GM19099 (cell line): Measurements from ENCODE around the gene S100Z.

Experiments used
- POLR2A ChIP-seq: IDR thresholded peaks from 3 replicates; pipeline ENCODE4 v1.6.1; 2011; ENCODE audit warnings: low read depth; ENCODE audit not compliant: insufficient read length; ENCODE audit errors: extremely low read depth

Gene S100Z

GRCh38 chr5:76855961-76856360 lies 6.1 kb downstream of the S100Z start:
- no peak for TF ChIP-seq POLR2A

DNA sequence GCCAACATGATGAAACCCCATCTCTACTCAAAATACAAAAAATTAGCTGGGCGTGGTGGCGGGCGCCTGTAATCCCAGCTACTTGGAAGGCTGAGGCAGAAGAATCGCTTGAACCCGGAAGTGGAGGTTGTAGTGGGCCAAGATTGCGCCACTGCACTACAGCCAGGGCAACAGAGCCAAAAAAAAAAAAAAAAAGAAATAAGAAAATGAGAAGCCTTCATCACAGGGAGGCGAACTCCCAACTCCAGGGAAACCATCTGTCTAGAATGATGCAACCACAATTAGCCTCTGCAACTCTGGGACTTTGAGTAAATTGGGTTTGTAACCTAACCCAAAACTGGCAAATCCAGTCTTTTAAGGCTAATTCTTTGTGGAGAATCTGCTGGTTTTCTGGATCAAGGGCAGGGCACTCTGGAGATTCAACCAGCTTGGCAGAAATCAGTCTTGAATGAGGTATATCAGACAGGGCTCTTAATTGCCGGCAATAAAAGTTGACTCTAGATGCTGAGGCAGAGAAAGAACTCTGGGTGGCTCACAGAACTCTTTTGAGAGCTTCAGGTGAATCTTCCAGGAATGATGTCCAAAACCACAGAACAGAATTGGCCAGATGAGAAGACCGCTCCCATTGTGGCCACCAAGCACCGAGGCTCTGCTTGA lies 9.9 kb downstream of the S100Z start:
- no peak for TF ChIP-seq POLR2A

DNA sequence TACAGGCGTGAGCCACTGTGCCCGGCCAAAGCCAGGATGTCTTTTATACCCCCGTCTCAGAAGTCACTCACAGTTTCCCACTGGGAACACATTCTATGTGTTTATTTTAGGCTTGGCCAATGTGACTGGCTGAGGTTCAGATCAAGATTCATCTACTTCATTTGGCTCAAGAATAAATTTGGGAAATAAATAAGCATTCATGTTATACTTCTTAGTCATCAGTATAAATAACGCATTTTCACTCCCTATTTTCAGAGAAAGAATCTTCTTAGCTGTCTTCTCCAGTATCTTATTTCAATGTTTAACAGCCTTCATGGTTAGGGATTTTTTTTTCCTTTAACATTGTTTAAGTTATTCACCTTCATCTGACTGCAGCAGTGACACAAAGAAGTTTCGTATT lies 11.8 kb downstream of the S100Z start:
- TF ChIP-seq POLR2A, result no peak

DNA sequence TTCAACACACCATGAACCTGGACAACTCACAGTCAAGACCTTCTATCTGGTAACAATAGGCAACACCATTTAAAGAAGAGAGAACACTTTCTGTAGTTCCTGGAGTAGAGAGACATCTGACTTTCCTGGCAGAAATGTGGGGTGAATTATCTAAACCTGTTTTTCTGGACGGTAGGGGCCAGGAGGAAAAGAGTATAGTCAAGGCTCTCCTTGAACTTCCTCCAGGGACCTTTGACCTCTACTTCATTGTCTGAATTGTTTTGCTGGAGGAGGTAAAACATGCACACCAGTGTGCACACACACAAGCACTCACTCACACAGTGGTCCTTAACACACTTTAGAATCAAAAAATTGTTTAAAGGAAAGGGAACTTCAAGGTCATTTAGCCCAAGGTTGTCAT lies 13.2 kb downstream of the S100Z start:
- no peak for TF ChIP-seq POLR2A

- no peak for TF ChIP-seq POLR2A
Measured at GRCh38 chr5:76866503-76866902, 16.7 kb downstream of the S100Z start.

- no peak for TF ChIP-seq POLR2A
Measured at GRCh38 chr5:76867038-76867437, 17.2 kb downstream of the S100Z start.

GRCh38 chr5:76867827-76868693 lies 18.2 kb downstream of the S100Z start:
- no peak for TF ChIP-seq POLR2A

DNA sequence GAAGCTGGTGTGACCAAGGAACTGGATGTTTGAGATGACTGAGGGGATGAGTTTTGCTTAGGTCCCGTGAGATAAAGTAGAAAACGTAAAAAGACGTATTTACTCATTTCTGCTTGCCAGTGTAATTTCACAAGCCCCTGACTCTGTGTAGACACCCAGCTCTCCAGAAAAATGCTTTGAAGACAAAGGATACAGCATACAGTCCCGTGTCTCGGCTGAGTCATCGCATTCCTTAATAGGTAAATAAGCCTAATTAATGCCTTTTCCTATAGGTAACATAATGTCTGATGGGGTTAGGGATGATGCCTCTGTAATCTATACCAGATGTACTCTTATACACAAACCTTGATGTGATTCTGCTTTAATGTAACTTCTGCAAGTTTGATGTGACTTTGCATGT lies 20.2 kb downstream of the S100Z start:
- no peak for TF ChIP-seq POLR2A

DNA sequence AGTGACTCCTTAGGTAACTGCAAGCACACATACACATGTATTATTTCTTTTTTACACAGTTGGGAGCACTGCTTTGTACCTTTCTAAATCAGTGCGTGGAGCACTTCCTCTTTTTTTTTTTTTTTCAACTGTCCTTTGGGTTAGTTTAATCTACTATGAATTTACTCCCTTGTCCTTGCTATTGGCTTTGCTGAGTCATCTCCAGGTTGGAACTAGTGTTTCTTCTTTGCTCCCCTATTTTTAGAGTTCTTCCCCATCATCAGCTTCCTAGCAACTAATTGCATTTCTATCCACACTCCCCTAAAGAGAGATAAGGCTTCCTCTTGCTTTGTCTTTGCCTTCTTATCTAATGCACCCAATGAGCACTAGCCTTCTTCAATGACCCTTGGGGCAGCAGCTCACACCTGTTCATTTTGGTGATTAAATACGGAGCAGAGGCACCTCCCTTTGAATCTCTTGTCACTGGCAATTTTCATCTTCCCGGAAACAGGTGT lies 24.3 kb downstream of the S100Z start:
- no peak for TF ChIP-seq POLR2A

- no peak for TF ChIP-seq POLR2A
Measured at GRCh38 chr5:76888733-76889300, 39.0 kb downstream of the S100Z start.

DNA sequence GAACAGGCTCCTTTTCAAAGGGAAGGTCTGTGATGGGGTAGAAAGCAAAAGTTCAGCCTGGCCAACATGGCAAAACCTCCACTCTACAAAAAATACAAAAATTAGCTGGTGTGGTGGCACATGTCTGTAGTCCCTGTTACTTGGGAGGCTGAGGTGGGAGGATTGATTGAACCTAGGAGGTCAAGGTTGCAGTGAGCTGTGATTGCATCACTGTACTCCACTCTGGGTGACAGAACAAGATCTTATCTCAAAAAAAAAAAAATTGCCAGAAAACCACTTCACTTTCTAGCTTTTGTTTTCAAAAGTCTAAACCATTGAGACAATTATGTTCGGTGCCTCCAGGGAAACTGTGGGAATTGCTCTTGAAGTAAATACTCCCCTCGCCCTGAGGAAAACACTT lies 43.5 kb downstream of the S100Z start:
- TF ChIP-seq POLR2A, result no peak

GRCh38 chr5:76896196-76896595 lies 46.4 kb downstream of the S100Z start:
- no peak for TF ChIP-seq POLR2A

- no peak for TF ChIP-seq POLR2A
Measured at GRCh38 chr5:76901522-76901921, 51.7 kb downstream of the S100Z start.

GRCh38 chr5:76908166-76908565 lies 58.4 kb downstream of the S100Z start:
- no peak for TF ChIP-seq POLR2A

DNA sequence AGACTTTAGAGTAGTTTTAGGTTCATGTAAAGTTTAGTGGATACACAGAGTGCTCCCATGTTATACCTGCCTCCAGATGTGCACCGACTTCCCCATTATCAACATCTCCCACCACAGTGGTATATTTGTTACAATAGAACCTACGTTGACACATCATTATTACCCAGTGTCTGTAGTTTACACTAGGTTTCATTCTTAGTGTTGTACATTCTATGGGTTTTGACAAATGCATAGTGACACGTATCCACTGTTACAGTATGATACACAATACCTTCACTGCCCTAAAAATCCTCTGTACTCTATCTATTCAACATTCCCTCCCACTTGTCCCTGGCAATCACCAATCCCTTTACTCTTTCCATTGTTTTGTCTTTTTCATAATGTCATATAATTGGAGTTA lies 68.7 kb downstream of the S100Z start:
- TF ChIP-seq POLR2A, result no peak

GRCh38 chr5:76920491-76920890 lies 70.7 kb downstream of the S100Z start:
- no peak for TF ChIP-seq POLR2A
